Cerebellar nuclear complex (tissue), 1 donor: ENCODE measurements around the gene ZFAND3.

Experiments used
- DNase-seq, 2 experiments: peaks; one replicate each; lab custom pipeline; 2025; lab: John Stamatoyannopoulos, UW

ZFAND3 gene

DNA sequence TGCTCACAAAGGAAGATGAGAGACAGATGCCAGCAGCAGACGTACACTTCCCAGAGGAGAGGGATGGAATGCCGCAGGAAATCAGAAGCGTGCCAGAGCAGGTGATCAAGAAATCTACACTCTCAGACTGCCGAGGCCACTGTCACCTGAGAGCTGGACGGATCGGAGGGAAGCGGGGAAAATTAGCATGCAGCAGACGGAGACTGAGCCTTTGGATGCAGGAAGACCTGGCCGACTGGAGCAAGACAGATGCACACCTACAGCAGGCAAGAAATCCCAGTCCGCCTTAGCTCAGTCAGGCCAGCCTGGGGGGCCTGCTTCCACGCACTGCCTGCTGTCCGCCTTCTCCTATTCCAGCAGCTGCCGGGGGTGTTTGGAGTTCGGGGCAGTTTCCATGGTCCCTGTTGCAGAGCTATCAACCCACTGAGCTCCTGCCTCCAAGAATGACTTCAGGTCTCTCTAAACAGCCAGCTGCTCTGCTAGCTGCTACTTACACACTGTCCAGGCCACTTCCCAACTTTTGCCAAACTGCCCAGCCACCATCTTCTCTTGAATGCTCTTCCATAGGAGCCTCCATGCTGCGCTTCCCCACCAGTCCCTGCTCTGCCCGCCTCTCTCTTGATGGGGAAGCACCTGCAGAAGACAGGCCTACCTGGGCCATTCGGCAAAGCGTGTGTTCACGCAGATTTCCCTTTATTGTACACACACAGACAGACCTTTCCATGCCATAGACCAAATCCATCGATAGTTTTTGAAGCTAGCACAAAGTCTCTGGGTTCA is 368.5 kb downstream of the ZFAND3 start:
- no peak for DNase-seq

DNA sequence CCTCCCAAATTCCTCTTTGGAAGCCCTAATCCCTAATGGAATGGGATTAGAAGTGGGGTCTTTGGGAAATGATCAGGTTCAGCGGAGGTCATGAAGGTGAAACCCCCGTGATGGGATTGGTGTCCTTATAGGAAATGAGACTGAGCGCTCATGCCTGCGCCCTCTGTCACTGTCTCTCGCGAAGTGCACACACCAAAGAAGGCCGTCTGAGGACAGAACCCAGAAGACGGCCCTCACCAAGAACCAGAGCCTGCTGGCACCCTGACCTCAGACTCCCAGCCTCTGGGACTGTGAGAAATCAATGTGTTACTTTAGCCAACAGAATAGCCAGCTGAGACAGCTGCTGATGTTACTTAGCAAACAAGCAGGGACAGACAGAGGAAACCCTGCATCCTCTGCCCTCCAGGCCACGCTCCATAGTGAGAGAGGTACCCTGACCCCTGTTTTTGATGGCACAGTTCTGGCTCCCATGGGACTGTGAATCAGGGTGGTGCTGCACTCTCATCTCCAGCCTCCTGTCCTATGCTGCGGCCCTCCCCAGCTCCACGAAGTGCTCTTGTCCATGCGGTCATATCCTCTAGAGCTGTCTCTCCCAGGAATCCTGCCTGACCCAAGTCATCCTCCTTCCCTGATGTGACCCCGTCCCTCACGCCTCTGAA is 369.3 kb downstream of the ZFAND3 start:
- DNase-seq: no peak

DNA sequence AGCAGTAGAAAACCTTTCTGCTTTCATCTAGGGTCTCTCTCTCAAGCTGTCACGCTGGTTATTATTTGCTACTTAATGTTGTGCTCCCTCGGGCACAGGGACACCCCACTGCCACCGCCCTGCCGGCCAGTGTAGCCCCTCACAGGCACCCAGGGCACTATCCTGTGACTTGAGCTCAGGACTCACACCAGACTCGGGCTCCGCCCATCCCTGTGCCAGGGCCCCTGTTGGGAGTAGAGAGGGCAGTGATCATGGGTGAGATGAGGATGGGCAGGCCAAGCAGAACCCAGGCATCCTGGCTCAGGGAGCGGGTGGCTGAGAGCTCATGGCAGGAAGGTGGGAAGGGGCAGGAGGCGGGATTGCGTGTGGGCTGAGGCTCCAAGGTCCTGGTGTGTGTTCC is 371.9 kb downstream of the ZFAND3 start:
- no peak for DNase-seq

DNA sequence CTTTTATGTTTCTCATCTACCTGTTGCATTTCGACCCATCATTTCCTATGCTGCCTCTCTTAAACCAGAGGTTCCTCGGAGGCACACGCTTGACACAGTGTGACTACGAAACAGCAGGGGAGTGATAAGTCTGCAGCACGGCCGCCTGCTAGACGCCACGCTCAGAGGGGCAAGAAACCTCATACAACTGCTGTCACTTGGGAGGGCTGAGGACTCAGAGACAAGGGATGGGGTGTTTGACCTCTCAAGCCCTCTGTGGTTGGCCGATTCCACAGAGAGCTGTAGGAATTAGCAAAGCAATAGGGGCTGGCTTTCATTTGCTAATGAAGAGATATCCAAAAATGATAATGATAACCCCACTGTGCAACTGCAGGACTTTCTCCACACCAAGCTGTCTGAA is 372.5 kb downstream of the ZFAND3 start:
- DNase-seq: no peak

DNA sequence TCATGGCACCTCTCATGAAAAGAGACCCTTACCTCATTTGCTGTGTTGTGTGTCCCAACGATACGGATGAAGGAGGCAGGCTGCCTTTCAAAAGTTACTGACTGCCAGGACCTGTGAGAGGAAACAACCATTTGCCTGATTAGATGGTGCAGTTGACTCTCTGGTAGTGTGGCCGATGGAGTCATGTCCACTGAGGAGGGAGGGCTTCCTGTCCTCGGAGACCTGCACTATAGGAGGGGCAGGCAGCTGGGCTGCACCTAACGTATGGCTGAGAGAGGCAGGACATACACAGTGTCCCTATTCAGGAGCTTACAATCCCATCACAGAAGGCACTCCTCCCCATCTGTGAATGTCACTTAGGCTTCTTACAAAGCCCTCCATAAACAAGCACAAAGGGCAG is 373.0 kb downstream of the ZFAND3 start:
- DNase-seq: no peak

DNA sequence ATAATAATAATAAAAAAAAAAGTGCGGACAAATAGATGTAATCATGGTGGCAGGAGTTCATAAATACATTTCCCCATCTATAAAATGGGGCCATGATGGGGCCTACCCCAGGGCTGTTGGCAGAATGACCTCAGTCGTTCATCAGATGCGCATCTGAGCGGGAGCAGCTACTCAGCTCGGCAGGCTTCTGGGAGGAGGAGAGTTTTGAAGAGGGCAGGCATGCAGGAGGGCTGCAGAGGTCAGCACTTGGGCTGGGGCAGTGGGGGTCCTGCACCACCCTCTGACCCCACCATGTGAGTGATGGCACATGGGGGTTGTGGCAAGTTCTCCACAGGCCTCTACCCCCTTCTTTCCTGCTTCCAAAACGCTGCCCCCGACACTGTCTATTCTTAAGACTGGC is 373.5 kb downstream of the ZFAND3 start:
- DNase-seq: no peak

DNA sequence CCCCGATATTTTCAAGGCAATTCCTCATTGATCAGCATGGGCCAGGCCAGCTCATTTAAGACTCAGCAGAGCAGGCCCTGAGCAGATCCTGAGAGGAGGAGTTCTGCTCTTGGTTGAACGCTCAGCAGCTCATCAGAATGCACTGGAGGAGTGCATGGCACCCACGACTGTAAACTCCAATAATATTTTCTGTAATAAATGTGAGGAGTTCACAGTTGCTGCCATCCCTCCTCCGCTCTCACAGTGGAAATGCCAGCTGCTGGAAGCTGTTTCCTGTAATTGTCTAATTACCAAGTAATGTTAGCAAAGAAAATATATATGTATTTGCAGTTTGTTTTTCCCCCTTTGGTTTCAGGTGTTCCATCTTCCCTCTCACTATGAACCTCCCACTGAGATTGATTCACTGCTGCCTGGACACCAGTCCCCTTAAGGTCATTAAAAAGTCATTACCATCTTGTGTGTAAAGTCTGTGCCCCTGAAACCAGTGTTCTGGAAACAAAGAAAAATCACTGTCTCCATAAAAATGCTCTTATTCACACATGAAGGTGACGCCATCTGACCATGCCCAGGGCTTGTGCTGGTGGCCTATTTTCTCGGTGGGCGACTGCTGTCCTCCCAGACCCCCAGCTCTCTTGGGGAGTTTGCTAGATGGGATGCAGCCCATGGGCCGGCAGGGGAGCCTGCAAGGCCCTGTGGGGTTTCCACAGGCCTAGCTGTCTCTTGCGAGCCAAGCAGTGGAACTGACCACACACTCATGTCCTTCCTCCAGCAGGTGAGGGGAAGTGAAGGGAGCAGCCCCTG is 374.2 kb downstream of the ZFAND3 start:
- DNase-seq: no peak

DNA sequence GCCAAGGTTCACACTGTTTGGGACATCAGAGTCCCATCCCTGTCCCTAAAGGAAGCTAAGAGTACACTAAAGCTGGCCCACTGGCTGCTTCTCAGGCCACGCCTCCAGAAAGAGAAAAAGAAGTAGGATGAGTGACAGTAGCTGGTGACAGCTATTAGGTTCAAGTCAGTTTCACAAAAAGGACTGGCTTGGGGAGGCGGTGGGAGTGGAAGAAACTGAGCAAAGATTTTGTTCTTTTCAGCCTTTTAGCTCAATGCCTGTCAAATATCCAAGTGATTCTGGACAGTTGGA is 374.7 kb downstream of the ZFAND3 start:
- no peak for DNase-seq

DNA sequence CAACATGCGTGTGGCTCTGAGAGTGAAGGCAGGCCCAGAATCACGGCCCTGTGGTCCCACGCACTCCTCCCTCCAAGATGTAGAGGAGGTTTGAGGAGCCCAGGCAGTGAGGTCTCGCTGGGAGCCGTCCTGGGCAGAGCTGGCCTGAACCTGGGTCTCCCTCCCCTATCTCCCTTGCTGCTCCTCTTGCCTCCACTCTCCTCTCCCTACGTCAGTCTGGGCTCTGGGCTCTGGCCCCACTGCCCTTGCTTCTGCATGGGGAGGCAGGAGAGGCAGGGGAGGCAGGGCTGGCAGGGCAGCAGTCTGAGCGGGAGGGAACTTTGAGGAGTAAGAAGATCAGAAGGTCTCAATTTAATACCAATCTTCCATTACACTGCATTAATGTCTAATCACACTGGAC is 375.1 kb downstream of the ZFAND3 start:
- no peak for DNase-seq

DNA sequence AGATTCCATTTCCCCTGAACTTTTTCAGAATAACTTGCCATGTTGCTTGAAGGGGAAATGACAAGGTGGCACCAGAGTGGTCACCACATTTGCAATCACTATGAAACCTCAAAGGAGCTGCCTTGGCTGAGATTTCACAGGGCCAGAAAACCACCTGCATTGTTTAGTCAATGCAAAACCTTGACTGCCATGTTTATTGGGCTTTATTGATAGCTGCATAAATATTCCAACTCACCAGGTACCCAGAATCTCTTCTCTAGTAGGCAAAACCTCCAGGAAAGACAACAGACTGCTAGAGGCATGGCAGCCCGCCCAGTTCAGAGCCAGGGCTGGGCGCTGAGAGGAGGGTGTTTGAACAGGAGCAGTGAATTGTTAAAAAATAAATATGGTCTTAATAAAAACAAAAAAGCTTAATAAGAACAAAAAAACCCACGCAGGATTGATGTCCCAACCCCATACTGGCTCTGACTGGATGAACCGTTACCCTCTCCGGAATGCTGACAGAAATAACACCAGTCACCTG is 375.6 kb downstream of the ZFAND3 start:
- no peak for DNase-seq

DNA sequence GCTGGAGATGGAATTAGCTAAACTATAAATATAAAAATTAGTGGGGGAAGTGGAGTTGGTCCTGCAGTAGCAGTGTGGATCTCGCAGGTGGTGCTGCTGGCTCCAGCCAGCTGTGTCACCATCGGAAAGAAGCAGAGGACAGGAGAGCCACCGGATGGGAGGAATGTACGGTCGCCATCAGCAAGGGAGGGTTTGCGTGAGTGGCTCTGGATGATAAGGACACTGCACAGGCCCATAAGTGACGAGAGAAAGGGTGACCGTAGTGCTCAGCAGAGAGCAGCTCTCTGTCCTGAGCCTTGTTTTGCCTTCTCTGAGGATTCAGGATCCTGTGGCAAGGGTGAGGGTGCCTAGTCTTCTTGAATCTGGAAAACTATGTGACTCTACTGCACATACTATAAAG is 378.7 kb downstream of the ZFAND3 start:
- DNase-seq: no peak
